A549 (cell line): ENCODE data around the gene PYGL. TPM values are rescaled to one million over a fixed set of nuclear protein-coding genes. Genes with fewer than 3 reads are reported as not detected.

Experiments used
- ATAC-seq, 2 experiments: fragments of 200-7000 bp in 1 of 2; fragments of >200 bp in 1 of 2; cut with Nextera tagmentation in 1 of 2; cut with Tn5 transposase in 1 of 2; 3 replicates each; pipeline versions ENCODE4 v1.8.0 to v1.9.1; 2018 to 2020; ENCODE audit warnings: mild to moderate bottlenecking in 1 of 2, moderate library complexity in 1 of 2
- CTCF ChIA-PET: fragments of 300-600 bp; sonication (Branson Sonifier 250); formaldehyde crosslinking; extraction: SDS; loops from one replicate; lab custom pipeline; 2021; ENCODE audit warnings: antibody characterized with exemption, inconsistent platforms; lab: Yijun Ruan, JAX
- POLR2A ChIA-PET: fragments of 350-600 bp; formaldehyde crosslinking; extraction: SDS; loops from one replicate; lab custom pipeline; 2021; ENCODE audit warnings: antibody characterized with exemption, inconsistent platforms; lab: Yijun Ruan, JAX
- DNase-seq, 2 experiments: peaks; one replicate each; pipeline versions ENCODE4 v3.0.0 to v3.0.0-alpha.2; 2011 to 2016; ENCODE audit warnings: low read depth in 1 of 2, low spot score in 1 of 2
- FAIRE-seq: peaks from 2 replicates; lab custom pipeline; 2011; peaks lifted over from hg19 to GRCh38; lab: Jason Lieb, UNC
- H3K27ac ChIP-seq, 2 experiments: fragments of >200 bp; sonication (Bioruptor Twin); formaldehyde crosslinking; 3 replicates each; pipeline ENCODE4 v1.5.1; 2016 to 2017
- H3K4me1 ChIP-seq: fragments of >200 bp; sonication (Bioruptor Twin); formaldehyde crosslinking; 3 replicates; pipeline ENCODE4 v1.6.1; 2016
- H3K4me2 ChIP-seq: fragments of >200 bp; sonication (Bioruptor Twin); formaldehyde crosslinking; 3 replicates; pipeline ENCODE4 v1.6.1; 2016
- H3K4me3 ChIP-seq: fragments of >200 bp; sonication (Bioruptor Twin); formaldehyde crosslinking; 3 replicates; pipeline ENCODE4 v1.5.1; 2016
- H3K9me3 ChIP-seq: fragments of >200 bp; sonication (Bioruptor Twin); formaldehyde crosslinking; 3 replicates; pipeline ENCODE4 v1.6.1; 2016
- CBX2 ChIP-seq: fragments of 200-600 bp; sonication (generic); IDR thresholded peaks from 2 replicates; pipeline ENCODE4 v1.6.1; 2016; ENCODE audit warnings: low read depth, mild to moderate bottlenecking, borderline replicate concordance
- CBX8 ChIP-seq: fragments of 200-600 bp; sonication (generic); IDR thresholded peaks from 2 replicates; pipeline ENCODE4 v1.6.1; 2016
- CHD2 ChIP-seq: fragments of 150-350 bp; IDR thresholded peaks from 2 replicates; pipeline ENCODE4 v1.6.1; 2014; ENCODE audit warnings: low read length; ENCODE audit not compliant: partially characterized antibody
- CHD4 ChIP-seq: fragments of 200-600 bp; sonication (generic); IDR thresholded peaks from 2 replicates; pipeline ENCODE4 v1.6.1; 2016; ENCODE audit warnings: antibody characterized with exemption, mild to moderate bottlenecking, borderline replicate concordance
- EHF ChIP-seq: fragments of 250-450 bp; sonication (Bioruptor Pico); IDR thresholded peaks from 2 replicates; pipeline ENCODE4 v1.5.0; 2020; ENCODE audit warnings: mild to moderate bottlenecking
- ELK1 ChIP-seq: fragments of 150-350 bp; IDR thresholded peaks from 2 replicates; pipeline ENCODE4 v1.6.1; 2014; ENCODE audit warnings: low read depth, mild to moderate bottlenecking, low read length
- EP300 ChIP-seq, 2 experiments: fragments of >200 bp; sonication (Bioruptor Twin); formaldehyde crosslinking; IDR thresholded peaks; 2 replicates in 1 of 2; 3 replicates in 1 of 2; pipeline ENCODE4 v1.6.1; 2016 to 2017
- FOSB ChIP-seq: fragments of 250-450 bp; sonication (Bioruptor Pico); IDR thresholded peaks from 2 replicates; pipeline ENCODE4 v1.5.0; 2020; ENCODE audit warnings: mild to moderate bottlenecking, moderate library complexity
- FOXS1 ChIP-seq: fragments of 250-450 bp; sonication (Bioruptor Pico); IDR thresholded peaks from 2 replicates; pipeline ENCODE4 v1.5.0; 2020; ENCODE audit warnings: mild to moderate bottlenecking, moderate library complexity
- HEYL ChIP-seq: fragments of 250-450 bp; sonication (Bioruptor Pico); IDR thresholded peaks from 2 replicates; pipeline ENCODE4 v1.8.0; 2021; ENCODE audit warnings: mild to moderate bottlenecking, moderate library complexity
- HOXA7 ChIP-seq: fragments of 250-450 bp; sonication (Bioruptor Pico); IDR thresholded peaks from 2 replicates; pipeline ENCODE4 v1.5.0; 2020; ENCODE audit warnings: mild to moderate bottlenecking, moderate library complexity
- HOXB13 ChIP-seq: fragments of 250-450 bp; sonication (Bioruptor Pico); IDR thresholded peaks from 2 replicates; pipeline ENCODE4 v1.5.0; 2020; ENCODE audit warnings: low read depth, mild to moderate bottlenecking, moderate library complexity
- JUNB ChIP-seq: fragments of >200 bp; sonication (Bioruptor Twin); formaldehyde crosslinking; IDR thresholded peaks from 2 replicates; pipeline ENCODE4 v1.6.1; 2016
- KDM1A ChIP-seq: fragments of 200-600 bp; sonication (generic); IDR thresholded peaks from 2 replicates; pipeline ENCODE4 v1.6.1; 2016; ENCODE audit warnings: low read depth, mild to moderate bottlenecking
- MAZ ChIP-seq: fragments of 150-350 bp; IDR thresholded peaks from 2 replicates; pipeline ENCODE4 v1.6.1; 2014; ENCODE audit warnings: antibody characterized with exemption, low read depth, low read length, borderline replicate concordance
- NFE2L2 ChIP-seq: fragments of 150-350 bp; conservative IDR thresholded peaks from 2 replicates; pipeline ENCODE4 v1.6.1; 2014; ENCODE audit warnings: low read length
- NR3C1 ChIP-seq: fragments of >200 bp; sonication (Bioruptor Twin); formaldehyde crosslinking; IDR thresholded peaks from 3 replicates; pipeline ENCODE4 v1.6.1; 2017
- PHF8 ChIP-seq: fragments of 200-600 bp; sonication (generic); IDR thresholded peaks from 2 replicates; pipeline ENCODE4 v1.6.1; 2016; ENCODE audit warnings: low read depth, mild to moderate bottlenecking, antibody characterized with exemption, moderate library complexity, borderline replicate concordance
- RNF2 ChIP-seq: fragments of 200-600 bp; sonication (generic); IDR thresholded peaks from 2 replicates; pipeline ENCODE4 v1.6.1; 2016; ENCODE audit warnings: low read depth, mild to moderate bottlenecking, antibody characterized with exemption, moderate library complexity, borderline replicate concordance
- SREBF2 ChIP-seq: fragments of 450-650 bp; IDR thresholded peaks from 2 replicates; pipeline ENCODE4 v1.6.1; 2014; ENCODE audit warnings: mild to moderate bottlenecking, moderate library complexity
- TP53 ChIP-seq: fragments of 250-450 bp; sonication (Bioruptor Pico); IDR thresholded peaks from 2 replicates; pipeline ENCODE4 v1.5.0; 2021; ENCODE audit warnings: mild to moderate bottlenecking, moderate library complexity
- ZFP36 ChIP-seq: fragments of 450-650 bp; IDR thresholded peaks from 2 replicates; pipeline ENCODE4 v1.6.1; 2014; ENCODE audit warnings: borderline replicate concordance; ENCODE audit not compliant: partially characterized antibody
- WGBS: methylation state at CpG from one replicate; pipeline ENCODE4 v1.1.6; 2017; ENCODE audit errors: missing lambda C conversion rate; 5-methylcytosine and 5-hydroxymethylcytosine counted together
- polyA plus RNA-seq, 4 experiments: library from polyadenylated mRNA; depleted of rRNA in 3 of 4; stranded (reverse); fragments of >200 nt; fragmentation: RNase III in 1 of 4; extraction: RNeasy Plus Mini Kit Qiagen cat#74134 plus additional on column Dnase treatment in 1 of 4; gene quantifications; 2 replicates in 3 of 4; 3 replicates in 1 of 4; pipeline ENCODE4 v1.2.3, GENCODE V29; 2011 to 2017
- TF ChIP-seq, protein P1 (sequence below): fragments of >200 bp; sonication (Bioruptor Twin); formaldehyde crosslinking; IDR thresholded peaks from 2 replicates; pipeline ENCODE4 v1.6.1; 2016
- TF ChIP-seq, protein P2 (sequence below): IDR thresholded peaks from 2 replicates; pipeline ENCODE4 v1.6.1; 2012

The PYGL gene
- polyA plus RNA-seq, 2 of the 4 experiments (the other 2 are of a cell fraction) = 112 to 122 TPM

DNA sequence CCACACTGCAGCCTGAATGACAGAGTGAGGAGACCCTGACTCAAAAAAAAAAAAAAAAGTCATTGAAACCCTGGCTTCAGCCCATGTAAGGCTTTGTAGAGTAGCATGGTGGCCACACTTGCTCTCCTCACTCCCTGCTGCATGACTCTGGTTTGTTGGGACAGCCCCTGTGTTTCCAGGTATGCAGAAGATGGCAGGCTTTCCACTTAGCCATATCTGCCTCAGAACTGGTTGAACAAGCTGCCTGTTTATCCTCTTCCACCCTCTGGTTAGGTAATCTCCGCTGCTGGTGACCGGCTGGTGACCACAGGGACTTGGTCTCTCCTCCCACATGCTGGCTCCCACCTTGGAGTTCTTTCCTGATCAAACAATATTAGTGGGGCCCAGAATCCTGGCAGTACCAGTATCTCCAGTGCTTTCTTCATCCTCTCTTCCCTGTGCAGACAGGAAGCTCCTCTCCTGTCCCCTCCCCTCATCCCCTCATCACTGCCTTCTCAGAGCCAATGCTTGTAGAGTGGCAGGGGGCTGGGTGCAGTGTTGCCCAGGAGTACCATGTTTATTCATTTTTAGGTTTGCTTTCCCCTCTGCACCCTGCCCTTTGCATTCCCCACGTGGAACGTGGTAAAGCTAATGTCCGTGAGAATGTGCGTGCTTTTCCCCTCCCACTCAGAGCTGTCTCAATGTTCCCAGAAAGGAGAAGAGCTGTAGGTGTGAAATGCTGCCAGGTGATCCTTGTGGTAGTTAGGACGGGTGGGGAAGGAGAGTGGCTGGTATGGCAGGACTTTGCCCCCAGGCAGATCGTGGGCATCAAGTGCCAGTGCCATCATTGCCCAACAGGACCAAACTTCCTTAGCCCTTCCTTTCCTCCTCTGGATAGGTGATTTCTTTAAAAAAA, 61.1 kb downstream of the PYGL start:
- H3K4me3 ChIP-seq = no peak overlapping the region
- no peak overlapping the region for H3K27ac ChIP-seq
- no peak for FAIRE-seq
- no peaks in the 10 kb centered on the region for H3K4me1 ChIP-seq
- H3K9me3 ChIP-seq = no peaks in the 10 kb centered on the region
- no peak overlapping the region for H3K4me2 ChIP-seq
- WGBS = 74% methylated on average over 8 of the region's 8 CpGs
- TF ChIP-seq FOXS1 (CRISPR knock-in tag) (no peak), NFE2L2 (no peak), SREBF2 (no peak), NR3C1 (no peak), EP300 (IDR thresholded peaks at IDR 0.05) (no peak), CHD4 (no peak), HEYL (no peak), ZFP36 (no peak), CBX2 (no peak), HOXB13 (CRISPR knock-in tag) (no peak), CHD2 (no peak), TP53 (CRISPR knock-in tag) (no peak), FOSB (CRISPR knock-in tag) (no peak)
- TF ChIP-seq, protein P1, sequence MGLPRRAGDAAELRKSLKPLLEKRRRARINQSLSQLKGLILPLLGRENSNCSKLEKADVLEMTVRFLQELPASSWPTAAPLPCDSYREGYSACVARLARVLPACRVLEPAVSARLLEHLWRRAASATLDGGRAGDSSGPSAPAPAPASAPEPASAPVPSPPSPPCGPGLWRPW = no peak
- no peak for ATAC-seq
- POLR2A ChIA-PET = no interaction called here
- no peak for DNase-seq
- CTCF ChIA-PET = interaction anchor here (0.6 to 2.6 kb wide), 6 partner anchors 11 to 341 kb away, joined by 3 to 12 read pairs (median 3); partner anchors contain the start of gene ABHD12B

DNA sequence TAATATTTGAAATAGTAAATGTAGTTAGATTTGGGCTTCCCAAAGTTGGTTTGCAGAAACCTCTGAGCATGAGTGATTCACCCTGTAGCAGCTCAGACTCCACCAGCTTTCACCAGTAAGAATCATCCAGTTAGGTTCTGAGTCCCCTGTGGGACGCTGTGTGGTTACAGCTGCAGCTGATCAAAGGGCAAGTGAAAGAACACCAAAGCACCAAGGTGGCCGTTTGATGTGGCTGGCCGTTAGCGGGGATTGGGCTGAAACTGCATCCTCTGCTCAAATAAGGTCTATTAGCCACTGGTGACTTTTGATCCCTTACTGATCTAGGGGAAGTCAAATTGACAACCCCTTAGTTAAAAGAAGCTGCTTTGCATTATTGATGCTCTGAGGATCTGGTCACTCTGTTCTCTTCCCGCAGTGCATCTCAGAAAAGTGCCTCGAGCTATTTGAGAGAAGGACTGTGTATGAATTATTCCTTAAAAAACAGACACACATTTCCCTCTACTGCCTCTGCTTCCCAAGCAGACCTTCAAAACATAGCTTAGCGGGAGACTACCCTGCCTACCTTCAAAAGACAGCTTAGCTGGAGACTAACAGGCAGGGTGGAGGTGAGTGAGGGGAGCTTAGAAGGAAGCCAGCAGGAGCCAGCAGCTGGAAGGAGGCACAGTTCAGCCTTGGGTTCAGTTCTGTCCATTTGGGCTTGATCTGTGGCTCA, 68.8 kb downstream of the PYGL start:
- 64% methylated on average over 7 of the region's 7 CpGs for WGBS
- POLR2A ChIA-PET = interaction anchor here (0.7 kb wide), 1 partner anchor 563 kb away, joined by 3 read pairs; no protein-coding TSS in a partner anchor
- FAIRE-seq (no peak), DNase-seq (no peak), ATAC-seq (peak in 1 of 2 experiments; percentile 40; a peak in 2 of 6 replicates)
- Histone ChIP-seq H3K4me3 (no peak overlapping the region), H3K27ac (no peak overlapping the region), H3K4me1 (no peaks in the 10 kb centered on the region), H3K9me3 (no peaks in the 10 kb centered on the region), H3K4me2 (no peak overlapping the region)
- CTCF ChIA-PET = interaction anchor here (0.9 to 1.4 kb wide), 3 partner anchors 9 to 16 kb away, joined by 3 to 4 read pairs (median 3); no protein-coding TSS in a partner anchor
- TF ChIP-seq MAZ (no peak), PHF8 (no peak), HOXA7 (CRISPR knock-in tag) (no peak), EHF (CRISPR knock-in tag) (no peak), KDM1A (no peak), CBX8 (no peak), HOXB13 (CRISPR knock-in tag) (no peak), ELK1 (no peak), RNF2 (no peak), JUNB (no peak), ZFP36 (no peak)
- TF ChIP-seq, protein P2, sequence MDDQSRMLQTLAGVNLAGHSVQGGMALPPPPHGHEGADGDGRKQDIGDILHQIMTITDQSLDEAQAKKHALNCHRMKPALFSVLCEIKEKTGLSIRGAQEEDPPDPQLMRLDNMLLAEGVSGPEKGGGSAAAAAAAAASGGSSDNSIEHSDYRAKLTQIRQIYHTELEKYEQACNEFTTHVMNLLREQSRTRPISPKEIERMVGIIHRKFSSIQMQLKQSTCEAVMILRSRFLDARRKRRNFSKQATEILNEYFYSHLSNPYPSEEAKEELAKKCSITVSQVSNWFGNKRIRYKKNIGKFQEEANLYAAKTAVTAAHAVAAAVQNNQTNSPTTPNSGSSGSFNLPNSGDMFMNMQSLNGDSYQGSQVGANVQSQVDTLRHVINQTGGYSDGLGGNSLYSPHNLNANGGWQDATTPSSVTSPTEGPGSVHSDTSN = no peak
